K562 (cell line): ENCODE data around the gene CMTR1. TPM values are rescaled to one million over a fixed set of nuclear protein-coding genes. Genes with fewer than 3 reads are reported as not detected.

Experiments
- ARNT ChIP-seq, 2 experiments: fragments of 450-650 bp; IDR thresholded peaks; 2 replicates each; pipeline ENCODE4 v1.6.1; 2016; ENCODE audit warnings: mild to moderate bottlenecking in 1 of 2
- CBFB ChIP-seq: sonication (generic); formaldehyde crosslinking; IDR thresholded peaks from 2 replicates; pipeline ENCODE4 v1.4.0; 2020; ENCODE audit warnings: mild to moderate bottlenecking, missing genetic modification reagents
- DIDO1 ChIP-seq: fragments of 450-650 bp; IDR thresholded peaks from 2 replicates; pipeline ENCODE4 v1.6.1; 2016; ENCODE audit warnings: low read depth, missing biosample characterization, missing genetic modification characterization
- ELF4 ChIP-seq: fragments of 450-650 bp; formaldehyde crosslinking; IDR thresholded peaks from 2 replicates; pipeline ENCODE4 v1.4.0; 2022; ENCODE audit warnings: missing genetic modification characterization
- ELK1 ChIP-seq: sonication (generic); formaldehyde crosslinking; IDR thresholded peaks from 2 replicates; pipeline ENCODE4 v1.8.1; 2022; ENCODE audit warnings: missing genetic modification reagents
- HNRNPLL ChIP-seq: fragments of 200-400 bp; formaldehyde crosslinking; IDR thresholded peaks from 2 replicates; pipeline ENCODE4 v1.6.1; 2017; ENCODE audit warnings: low read length, low read depth, mild to moderate bottlenecking; ENCODE audit not compliant: poor library complexity, severe bottlenecking
- MBD2 ChIP-seq: sonication (generic); IDR thresholded peaks from 2 replicates; pipeline ENCODE4 v1.6.1; 2016; ENCODE audit warnings: low read depth, borderline replicate concordance
- NKRF ChIP-seq: fragments of 450-650 bp; IDR thresholded peaks from 2 replicates; pipeline ENCODE4 v1.6.1; 2016; ENCODE audit warnings: borderline replicate concordance
- NR1H2 ChIP-seq: sonication (generic); formaldehyde crosslinking; IDR thresholded peaks from 2 replicates; pipeline ENCODE4 v1.4.0; 2020; ENCODE audit warnings: mild to moderate bottlenecking, missing genetic modification reagents
- OTX1 ChIP-seq: fragments of 450-650 bp; formaldehyde crosslinking; IDR thresholded peaks from 2 replicates; pipeline ENCODE4 v1.4.0; 2022; ENCODE audit warnings: mild to moderate bottlenecking
- POLR2G ChIP-seq: fragments of 200-400 bp; formaldehyde crosslinking; IDR thresholded peaks from 2 replicates; pipeline ENCODE4 v1.6.1; 2017; ENCODE audit warnings: low read depth, mild to moderate bottlenecking, antibody characterized with exemption, low read length, moderate library complexity
- POLR3G ChIP-seq: IDR thresholded peaks from 2 replicates; pipeline ENCODE4 v1.6.1; 2011; ENCODE audit not compliant: insufficient read length, insufficient replicate concordance; ENCODE audit errors: extremely low read depth
- RAD51 ChIP-seq: fragments of 450-650 bp; IDR thresholded peaks from 2 replicates; pipeline ENCODE4 v1.7.1; 2016; ENCODE audit warnings: low read depth, mild to moderate bottlenecking, borderline replicate concordance
- SIX5 ChIP-seq, 2 experiments: IDR thresholded peaks; 2 replicates each; pipeline ENCODE4 v1.6.1; 2011; ENCODE audit warnings: low read length in 2 of 2, borderline replicate concordance in 1 of 2, low read depth in 1 of 2, mild to moderate bottlenecking in 1 of 2, moderate library complexity in 1 of 2; ENCODE audit not compliant: insufficient read depth in 1 of 2
- ZBTB26 ChIP-seq: fragments of 450-650 bp; formaldehyde crosslinking; IDR thresholded peaks from 2 replicates; pipeline ENCODE4 v1.4.0; 2022; ENCODE audit warnings: missing genetic modification characterization
- ZNF277 ChIP-seq: fragments of 250-450 bp; sonication (Bioruptor Pico); IDR thresholded peaks from 2 replicates; pipeline ENCODE4 v1.8.0; 2022; ENCODE audit warnings: inconsistent platforms, mild to moderate bottlenecking, moderate library complexity, borderline replicate concordance
- ZNF644 ChIP-seq: fragments of 200-800 bp; sonication (Bioruptor generic); IDR thresholded peaks from 2 replicates; pipeline ENCODE4 v1.6.1; 2016; ENCODE audit warnings: low read depth, missing genetic modification characterization, missing compliant biosample characterization
- polyA plus RNA-seq, 8 experiments: library from polyadenylated mRNA; depleted of rRNA in 4 of 8; stranded (reverse) in 5 of 8; unstranded in 3 of 8; fragments of >200 nt; fragmentation: Nextera tagmentation in 2 of 8; fragmentation: Illumina TruSeq in 1 of 8; extraction: Ambion mirVana in 2 of 8; extraction: Trizol in 1 of 8; gene quantifications; 2 replicates each; pipeline versions ENCODE4 v1.2.1 to v1.2.3, GENCODE V29; 2011 to 2014; ENCODE audit warnings: inconsistent platforms in 1 of 8, missing spikeins in 1 of 8
- total RNA-seq, 7 experiments: library from RNA; depleted of rRNA in 6 of 7; stranded (reverse); fragments of >200 nt in 6 of 7; fragmentation: Illumina TruSeq in 2 of 7; extraction: Trizol in 2 of 7; gene quantifications; 2 replicates each; pipeline versions ENCODE4 v1.2.1 to v1.2.3, GENCODE V29; 2011 to 2021; ENCODE audit warnings: low replicate concordance in 1 of 7

CMTR1 gene
- total and polyA plus RNA-seq, 9 of the 15 experiments (the other 6 are each of a cell fraction or from before 2014, with no cell fraction given), result 2.9 to 63.5 (median 49.5) TPM

- TF ChIP-seq POLR2G (peak; percentile 74), OTX1 (0 out of 2 replicates have a peak, but pooled peaks have one; percentile 74), RAD51 (peak; percentile 42; the same call in 1 of the 2 replicates), POLR3G (no peak), CBFB (CRISPR knock-in tag) (0 out of 2 replicates have a peak, but pooled peaks have one; percentile 22), ZBTB26 (CRISPR knock-in tag) (0 out of 2 replicates have a peak, but pooled peaks have one; percentile 29), NKRF (peak; percentile 51; the same call in 1 of the 2 replicates), ELF4 (CRISPR knock-in tag) (0 out of 2 replicates have a peak, but pooled peaks have one; percentile 47), ZNF277 (CRISPR knock-in tag) (no peak), ELK1 (CRISPR knock-in tag) (no peak), NR1H2 (CRISPR knock-in tag) (no peak), ZNF644 (tag) (no peak; the same call in 1 of the 2 replicates), DIDO1 (tag) (peak; percentile 19; the same call in 1 of the 2 replicates), MBD2 (peak; percentile 96), HNRNPLL (peak; percentile 34), ARNT (IDR thresholded peaks at IDR 0.05) (peak in 1 of 2 experiments; percentile 40; a peak in 1 of 4 replicates), SIX5 (IDR thresholded peaks at IDR 0.05; ENCODE audit: borderline replicate concordance in 1 of 2, insufficient read depth in 1 of 2, low read depth in 1 of 2, low read length in 2 of 2) (peak in 1 of 2 experiments; percentile 31; a peak in 2 of 4 replicates)
Measured at GRCh38 chr6:37499433-37500293, 66.6 kb downstream of the CMTR1 start, which contains the start of gene CCDC167 (continued).
